HG03571 (cell line): Measurements from ENCODE around the gene CYP3A5.
"Not testable (repeated sequence)": the region's sequence is repeated elsewhere in the genome, so short reads cannot be mapped to it uniquely, and the experiment has no call there.

Source experiments
- ATAC-seq: cut with Tn5 transposase; IDR thresholded peaks from one replicate; pipeline ENCODE4 v1.9.1; 2021; ENCODE audit not compliant: unreplicated experiment

The CYP3A5 gene

GRCh38 chr7:99679400-99680191 lies at the start of gene CYP3A5:
Gene CYP3A5 (minus strand): TSS chr7:99679996. CDS start chr7:99679896, 100 bp downstream.
- ATAC-seq, result no peak

GRCh38 chr7:99728615-99729014 lies 48.8 kb upstream of the CYP3A5 start:
- no peak for ATAC-seq

GRCh38 chr7:99723201-99723600 lies 43.4 kb upstream of the CYP3A5 start:
- ATAC-seq, result not testable (repeated sequence)

- ATAC-seq, result no peak
Measured at GRCh38 chr7:99720800-99721595, 41.2 kb upstream of the CYP3A5 start.

GRCh38 chr7:99719996-99720769 lies 40.4 kb upstream of the CYP3A5 start:
- no peak for ATAC-seq

- no peak for ATAC-seq
Measured at GRCh38 chr7:99713995-99714570, 34.3 kb upstream of the CYP3A5 start.

GRCh38 chr7:99709838-99710578 lies 30.2 kb upstream of the CYP3A5 start:
- no peak for ATAC-seq

GRCh38 chr7:99709260-99709659 lies 29.5 kb upstream of the CYP3A5 start:
- ATAC-seq, result no peak

GRCh38 chr7:99707096-99707495 lies 27.3 kb upstream of the CYP3A5 start:
- no peak for ATAC-seq

GRCh38 chr7:99699946-99700345 lies 20.1 kb upstream of the CYP3A5 start:
- ATAC-seq, result no peak

GRCh38 chr7:99698867-99699730 lies 19.3 kb upstream of the CYP3A5 start:
- ATAC-seq, result not testable (repeated sequence)

GRCh38 chr7:99694912-99695304 lies 15.1 kb upstream of the CYP3A5 start:
- no peak for ATAC-seq

GRCh38 chr7:99694201-99694911 lies 14.6 kb upstream of the CYP3A5 start:
- ATAC-seq, result no peak

- ATAC-seq, result no peak
Measured at GRCh38 chr7:99693427-99694200, 13.8 kb upstream of the CYP3A5 start.

GRCh38 chr7:99693100-99693426 lies 13.3 kb upstream of the CYP3A5 start:
- ATAC-seq, result no peak

- ATAC-seq, result not testable (repeated sequence)
Measured at GRCh38 chr7:99692563-99692962, 12.8 kb upstream of the CYP3A5 start.

GRCh38 chr7:99691658-99692057 lies 11.9 kb upstream of the CYP3A5 start:
- not testable (repeated sequence) for ATAC-seq

- ATAC-seq, result not testable (repeated sequence)
Measured at GRCh38 chr7:99690918-99691317, 11.1 kb upstream of the CYP3A5 start.
